ENCODE data around the gene JAKMIP2. TPM values are rescaled to one million over a fixed set of nuclear protein-coding genes. Genes with fewer than 3 reads are reported as not detected.
"Not testable (repeated sequence)": the region's sequence is repeated elsewhere in the genome, so short reads cannot be mapped to it uniquely, and the experiment has no call there.

JAKMIP2 gene
- polyA plus RNA-seq, 3 donors, result 4.5 to 5.0 (median 4.9) TPM

DNA sequence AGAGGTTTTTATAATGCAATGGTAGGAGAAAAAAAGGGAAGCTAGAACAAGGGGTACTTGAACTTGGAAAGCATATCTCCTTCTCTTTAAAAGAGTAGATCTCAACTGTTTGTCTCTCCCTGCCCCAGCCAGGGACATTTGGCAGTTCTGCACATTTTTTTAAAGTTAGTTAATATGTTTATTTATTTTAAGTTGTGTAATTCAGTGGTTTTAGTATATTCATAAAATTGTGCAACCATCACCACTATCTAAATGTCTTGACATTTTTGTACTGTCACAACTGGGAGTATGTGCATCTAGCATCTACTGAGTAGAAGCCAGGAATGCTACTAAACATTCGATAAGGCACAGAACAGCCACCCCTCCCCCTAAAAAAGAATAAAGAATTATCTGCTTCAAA lies 169.2 kb downstream of the JAKMIP2 start:
- no peak for DNase-seq

DNA sequence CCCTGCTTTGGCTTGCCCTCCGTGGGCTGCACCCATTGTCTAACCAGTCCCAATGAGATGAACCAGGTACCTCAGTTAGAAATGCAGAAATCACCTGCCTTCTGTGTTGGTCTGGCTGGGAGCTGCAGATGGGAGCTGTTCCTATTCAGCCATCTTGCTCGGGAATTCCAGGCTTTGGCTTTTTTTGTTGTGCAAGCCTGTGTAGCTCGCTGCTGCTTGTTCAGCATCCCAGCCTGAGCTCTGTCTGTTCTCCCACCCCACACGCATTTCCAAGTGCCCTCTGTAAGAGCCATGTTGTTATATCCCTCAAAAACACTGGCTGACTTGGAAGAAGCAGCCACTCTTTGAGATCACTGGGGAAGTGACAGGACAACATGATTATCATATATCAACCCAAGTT lies 171.0 kb downstream of the JAKMIP2 start:
- DNase-seq, result no peak

DNA sequence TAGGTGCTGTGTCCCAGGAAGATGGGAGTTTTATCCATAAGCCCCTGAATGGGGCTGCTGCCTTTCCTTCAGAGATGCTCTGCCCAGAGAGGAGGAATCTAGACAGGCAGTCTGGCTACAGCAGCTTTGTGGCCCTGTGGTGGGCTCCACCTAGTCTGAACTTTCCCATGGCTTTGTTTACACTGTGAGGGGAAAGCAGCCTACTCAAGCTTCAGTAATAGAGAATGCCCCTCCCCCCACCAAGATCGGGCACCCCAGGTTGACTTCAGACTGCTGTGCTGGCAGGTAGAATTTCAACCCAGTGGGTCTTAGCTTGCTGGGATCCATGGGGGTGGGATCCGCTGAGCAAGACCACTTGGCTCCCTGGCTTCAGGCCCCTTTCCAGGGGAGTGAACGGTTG lies 171.7 kb downstream of the JAKMIP2 start:
- no peak for DNase-seq

DNA sequence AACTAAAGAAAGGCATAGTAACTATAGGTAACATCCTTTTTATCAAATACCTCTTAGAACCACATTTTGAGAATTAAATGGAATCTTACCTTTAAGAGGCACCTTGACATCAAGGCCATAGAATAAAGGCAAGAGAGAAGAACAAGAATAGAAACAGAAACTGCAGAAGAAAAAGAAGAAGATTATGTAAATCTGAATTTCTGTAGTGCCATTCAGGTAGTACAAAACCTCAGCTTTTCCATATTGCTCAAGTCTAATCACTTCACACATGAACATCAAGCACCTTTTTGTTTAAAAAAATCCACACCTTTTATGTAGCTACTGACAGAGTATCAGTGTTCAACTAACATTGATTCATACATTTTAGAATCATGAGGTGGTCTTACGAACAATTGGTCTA lies 180.9 kb downstream of the JAKMIP2 start:
- DNase-seq, result no peak

DNA sequence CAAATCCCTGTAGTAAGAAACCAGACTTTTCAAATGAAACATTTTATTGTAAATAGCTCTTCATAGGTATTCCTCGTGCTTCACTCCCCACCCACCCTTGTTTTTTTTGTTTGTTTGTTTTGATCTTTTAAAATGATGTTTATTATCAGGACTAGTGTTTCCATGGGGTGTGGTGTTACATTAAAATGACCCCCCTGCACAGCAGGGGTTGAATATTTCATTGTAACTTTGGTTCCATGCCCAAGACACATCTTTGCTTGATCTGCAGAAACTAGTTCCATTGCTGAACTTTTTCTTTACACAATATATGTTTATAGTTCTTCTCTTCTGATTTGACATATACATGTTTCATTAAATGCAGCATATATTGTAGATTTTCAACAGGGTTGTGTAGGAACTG lies 191.4 kb downstream of the JAKMIP2 start:
- no peak for DNase-seq

DNA sequence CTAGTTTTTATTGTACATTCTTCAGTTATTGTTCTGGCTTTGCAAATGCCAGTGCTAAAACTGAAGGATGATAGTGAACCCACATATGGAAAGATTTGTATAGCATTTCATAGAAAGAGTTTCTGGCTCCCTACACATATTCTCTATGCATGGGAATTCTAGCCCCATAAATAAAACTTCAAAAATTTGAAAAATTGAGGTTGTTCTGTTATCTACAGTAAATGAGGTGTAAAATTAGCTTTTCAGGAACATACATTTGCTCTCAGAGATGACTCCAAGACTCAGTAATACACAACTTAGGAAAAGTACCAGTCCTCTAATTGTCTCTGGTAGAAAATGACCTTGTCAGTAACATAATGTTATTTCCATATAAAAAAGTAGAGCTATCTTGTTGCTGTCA lies 192.4 kb downstream of the JAKMIP2 start:
- no peak for DNase-seq

DNA sequence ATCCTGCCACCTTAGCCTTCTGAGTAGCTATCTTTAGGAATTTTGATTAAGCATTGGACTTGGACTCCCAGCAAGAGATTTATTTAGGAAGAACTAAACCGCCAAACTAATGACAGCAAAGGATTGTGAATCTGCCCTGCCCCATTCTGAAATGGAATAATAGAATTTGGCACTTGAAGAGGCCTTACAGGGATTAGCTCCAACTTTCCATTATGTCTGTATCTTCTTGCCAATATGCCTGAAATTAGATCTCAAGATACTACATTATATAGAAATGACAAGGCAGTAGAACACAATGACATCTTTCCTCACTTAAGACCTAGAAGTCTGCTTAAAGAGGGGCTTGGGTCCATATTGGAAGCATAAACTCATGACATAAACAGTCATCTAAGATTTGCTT lies 195.7 kb downstream of the JAKMIP2 start:
- DNase-seq, result no peak

DNA sequence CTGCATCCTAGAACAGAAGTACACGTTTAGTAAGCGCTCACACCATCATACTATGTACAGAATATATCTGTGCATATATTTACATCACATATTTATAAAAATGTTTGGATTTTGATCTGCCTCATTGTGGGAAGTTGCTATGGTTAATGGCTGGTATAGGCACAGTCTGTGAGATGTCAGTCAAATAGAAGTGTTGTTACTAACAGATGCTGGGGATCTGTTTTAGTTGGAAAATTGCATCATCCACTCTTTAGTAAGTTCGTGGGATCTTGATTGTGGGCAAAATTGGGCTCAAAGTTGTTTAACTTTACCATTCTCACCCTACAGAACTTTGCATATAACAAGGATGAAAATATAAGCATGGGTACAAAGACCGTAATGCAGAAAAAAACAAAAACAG lies 196.3 kb downstream of the JAKMIP2 start:
- no peak for DNase-seq

DNA sequence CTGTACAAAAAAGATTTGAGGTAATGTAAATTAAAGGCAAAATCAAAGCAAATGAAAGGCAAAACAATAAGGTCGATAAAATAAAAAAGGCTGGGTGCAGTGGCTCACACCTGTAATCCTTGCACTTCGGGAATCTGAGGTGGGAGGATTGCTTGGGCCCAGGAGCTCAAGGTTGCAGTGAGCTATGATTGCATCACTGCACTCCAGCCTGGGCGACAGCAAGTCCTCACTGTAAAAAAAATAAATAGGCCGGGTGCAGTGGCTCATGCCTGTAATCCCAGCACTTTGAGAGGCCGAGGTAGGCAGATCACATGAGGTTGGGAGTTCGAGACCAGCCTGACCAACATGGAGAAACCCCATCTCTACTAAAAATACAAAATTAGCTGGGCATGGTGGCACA lies 200.3 kb downstream of the JAKMIP2 start:
- not testable (repeated sequence) for DNase-seq

DNA sequence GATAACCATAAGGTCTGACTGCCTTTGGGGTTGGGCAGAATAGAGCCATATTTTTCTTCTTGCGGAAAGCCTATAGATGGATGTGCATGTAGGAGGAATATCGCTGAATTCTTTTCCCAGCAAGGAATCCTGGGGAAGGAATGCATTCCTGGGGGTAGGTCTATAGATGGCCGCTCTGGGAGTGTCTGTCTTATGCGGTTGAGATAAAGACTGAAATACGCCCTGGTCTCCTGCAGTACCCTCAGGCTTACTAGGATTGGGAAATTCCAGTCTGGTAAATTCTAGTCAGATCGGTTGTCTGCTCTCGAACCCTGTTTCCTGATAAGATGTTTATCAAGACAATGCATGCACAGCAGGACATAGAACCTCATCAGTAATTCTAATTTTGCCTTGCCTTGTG lies 202.1 kb downstream of the JAKMIP2 start:
- not testable (repeated sequence) for DNase-seq

DNA sequence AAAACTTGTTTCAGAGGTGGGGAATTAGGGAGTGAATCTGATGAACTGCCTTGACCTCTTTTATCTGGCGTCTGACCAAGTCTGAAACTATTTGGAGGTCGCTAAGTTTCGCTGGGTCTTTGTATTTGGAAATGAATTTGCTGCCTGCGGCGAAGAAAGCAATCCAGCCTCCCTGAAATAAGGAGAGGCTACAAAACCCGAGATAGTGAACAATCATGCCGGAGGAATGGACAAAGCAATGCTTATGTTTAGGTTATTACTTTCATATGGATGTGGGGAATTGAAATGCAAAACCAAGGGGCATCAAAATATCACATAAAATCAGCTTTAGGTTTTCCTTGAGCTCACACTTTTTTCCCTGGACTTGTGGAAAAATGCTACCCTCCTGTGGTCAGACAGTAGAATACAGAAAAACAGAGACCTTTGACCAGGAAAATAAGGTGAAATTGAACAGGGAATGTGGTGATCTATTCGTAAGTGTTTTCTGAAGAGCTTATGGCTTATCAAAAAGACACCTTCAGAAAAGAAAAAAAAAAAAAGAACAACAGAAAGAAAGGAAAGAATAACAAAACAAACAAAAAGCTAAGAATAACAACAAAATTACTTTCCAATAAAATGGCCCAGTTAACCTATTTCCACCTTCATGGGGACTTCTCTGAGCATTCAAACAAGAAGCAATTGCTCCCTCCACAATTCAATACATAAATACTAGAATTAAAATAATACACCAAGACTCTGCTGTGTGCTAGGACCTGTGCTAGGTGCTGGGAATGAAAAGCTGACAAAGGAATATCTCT lies 204.1 kb downstream of the JAKMIP2 start:
- DNase-seq, result peak; percentile 43

DNA sequence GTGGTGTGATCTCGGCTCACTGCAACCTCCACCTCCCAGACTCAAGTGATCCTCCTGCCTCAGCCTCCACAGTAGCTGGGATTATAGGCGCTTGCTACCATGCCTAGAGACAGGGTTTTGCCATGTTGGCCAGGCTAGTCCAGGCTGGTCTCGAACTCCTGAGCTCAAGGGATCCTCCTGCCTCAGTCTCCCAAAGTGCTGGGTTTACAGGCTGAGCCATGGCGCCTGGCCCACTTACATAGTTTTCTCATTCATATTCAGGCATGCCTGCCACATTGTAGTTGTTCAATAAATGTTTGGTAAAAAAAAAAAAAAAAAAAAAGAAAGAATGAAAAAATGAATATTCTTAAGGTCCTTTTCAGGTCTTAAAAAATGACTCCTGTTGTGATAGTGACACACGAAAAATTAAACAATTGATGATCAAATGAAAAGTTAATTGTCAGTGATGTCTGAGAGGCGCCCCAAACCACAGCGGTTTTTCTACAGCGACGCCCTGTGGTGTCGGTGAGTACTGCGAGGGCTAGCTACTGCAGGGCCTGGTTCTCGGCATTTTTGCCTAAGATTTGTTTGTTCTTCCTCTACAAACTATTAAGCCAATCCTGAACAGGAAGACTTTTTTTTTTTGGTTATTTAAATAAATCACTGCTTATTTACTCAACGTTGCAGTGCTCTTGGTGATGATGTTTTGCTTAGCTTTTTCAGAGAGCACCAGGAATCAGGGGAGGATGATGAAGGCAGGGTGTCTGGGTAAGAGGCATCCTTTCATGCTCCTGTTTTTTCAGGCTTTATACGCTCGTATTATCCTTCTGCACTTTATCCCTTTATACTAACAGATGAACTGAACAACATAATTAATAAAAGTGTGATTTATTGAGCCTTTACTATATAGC lies 205.6 kb downstream of the JAKMIP2 start:
- DNase-seq, result peak; percentile 23

DNA sequence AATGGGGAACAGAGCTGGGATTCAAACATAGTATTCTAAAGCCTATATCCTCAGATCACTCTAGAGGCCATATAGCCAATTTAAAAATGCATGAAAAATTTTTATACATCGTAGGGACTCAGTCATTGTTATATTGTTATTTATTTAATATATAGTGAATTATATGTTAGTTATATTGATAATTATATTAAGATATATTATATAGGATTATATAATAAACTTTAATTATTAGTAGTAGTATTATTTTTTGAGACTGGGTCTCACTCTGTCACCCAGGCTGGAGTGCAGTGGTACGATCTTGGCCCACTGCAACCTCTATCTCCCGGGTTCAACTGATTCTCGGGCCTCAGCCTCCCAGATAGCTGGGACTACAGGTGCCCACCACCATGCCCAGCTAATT lies 206.9 kb downstream of the JAKMIP2 start:
- DNase-seq, result no peak

DNA sequence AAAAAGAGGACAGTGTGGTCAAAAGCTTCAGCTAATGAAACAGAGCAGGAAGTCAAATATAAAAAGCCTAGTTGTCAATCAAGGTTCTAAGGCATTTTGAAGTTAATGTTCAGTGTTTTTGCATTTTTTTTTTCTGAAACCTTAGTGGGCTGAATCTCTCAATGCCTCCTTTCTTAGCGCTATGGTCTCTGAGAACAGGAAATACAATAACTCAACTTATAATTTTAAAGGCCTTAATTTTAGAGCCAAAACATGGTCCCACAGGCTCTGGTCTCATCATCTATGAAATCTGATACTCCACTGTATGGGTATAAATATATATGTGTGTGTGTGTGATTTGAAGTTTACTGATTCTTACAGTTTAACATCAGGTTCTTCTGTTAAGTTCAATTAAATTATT lies 209.3 kb downstream of the JAKMIP2 start:
- DNase-seq, result no peak

DNA sequence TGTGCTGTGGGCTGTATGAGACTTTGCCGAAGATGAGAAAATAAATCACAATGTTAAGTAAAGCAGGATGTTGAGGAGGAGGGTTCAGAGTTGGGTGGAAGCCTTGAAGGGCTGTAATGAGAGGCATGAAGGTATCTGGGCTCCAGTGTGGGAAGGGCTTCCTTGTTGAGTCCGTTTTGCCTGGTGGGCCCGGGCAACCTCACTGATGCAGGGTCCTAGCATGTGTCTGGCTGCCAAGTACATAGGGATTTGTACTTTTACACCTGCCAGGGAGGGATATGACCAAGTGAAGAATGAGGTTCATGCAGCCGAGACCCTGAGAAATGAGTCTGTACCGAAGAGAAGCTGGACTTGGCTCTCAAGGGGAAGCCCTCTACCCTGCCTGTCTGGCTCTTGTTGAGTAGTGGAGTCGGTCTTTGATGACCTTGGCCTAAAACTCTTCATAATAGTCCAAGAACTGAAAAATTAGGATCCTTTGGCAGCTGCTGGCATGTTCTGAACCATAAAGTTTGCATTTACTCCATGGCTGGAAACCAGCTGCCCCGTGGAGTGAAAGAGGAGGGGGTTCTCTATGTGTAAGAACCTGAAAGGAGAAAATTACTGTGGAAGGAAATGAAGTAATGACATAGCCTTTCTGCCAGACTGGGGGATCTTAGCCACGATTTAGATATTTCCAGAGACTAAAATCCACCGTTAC lies 213.7 kb downstream of the JAKMIP2 start:
- DNase-seq, result no peak

DNA sequence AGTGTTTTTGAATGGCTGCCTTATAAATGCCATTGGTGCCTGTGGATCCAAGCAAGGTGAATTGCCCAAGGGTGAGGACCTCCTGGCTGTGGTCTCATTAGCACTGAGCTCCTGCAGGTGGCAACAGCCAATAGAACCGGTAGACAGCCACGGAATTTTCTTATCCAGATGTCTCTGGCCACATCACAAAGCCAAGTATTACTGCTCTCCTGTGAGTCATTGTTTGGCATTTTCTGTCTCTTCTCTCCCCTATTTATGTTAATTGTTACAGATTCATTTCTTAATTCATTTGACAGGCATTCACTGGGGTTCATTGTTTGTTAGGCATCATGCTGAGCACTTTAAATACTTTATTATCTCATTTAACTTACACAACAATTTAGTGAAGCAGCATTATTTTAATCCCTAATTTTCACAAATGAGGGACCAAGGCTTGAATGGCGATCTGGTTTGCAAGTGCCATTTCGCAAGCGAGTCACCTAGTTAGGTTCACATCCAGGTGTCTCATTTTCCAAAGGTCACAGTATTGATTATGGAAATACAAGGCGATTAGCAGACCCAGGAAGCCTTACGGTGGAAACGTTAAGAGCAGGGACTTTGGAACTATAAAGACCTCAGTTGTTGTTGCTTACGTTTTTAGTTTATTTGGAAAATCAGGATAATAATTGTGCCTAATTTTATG lies 214.5 kb downstream of the JAKMIP2 start:
- no peak for DNase-seq

DNA sequence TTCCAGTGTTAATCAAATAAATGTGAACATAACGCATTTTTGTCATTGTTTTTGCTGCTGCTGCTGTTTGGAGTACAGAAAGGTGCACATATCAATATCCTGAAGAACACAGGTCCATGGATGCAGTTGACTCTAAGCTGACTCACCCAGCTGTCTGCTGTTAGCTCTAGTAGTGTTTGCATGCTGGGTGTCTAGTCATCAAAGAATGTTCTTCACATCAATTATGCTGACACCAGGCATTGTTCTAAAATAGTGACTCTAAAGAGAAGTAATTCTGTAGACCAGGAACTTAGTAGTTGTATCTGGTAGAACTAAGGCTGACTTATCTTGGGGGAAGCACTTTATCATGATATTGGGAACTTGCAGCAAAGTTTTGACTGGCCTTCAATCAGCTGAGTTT lies 217.0 kb downstream of the JAKMIP2 start:
- no peak for DNase-seq

DNA sequence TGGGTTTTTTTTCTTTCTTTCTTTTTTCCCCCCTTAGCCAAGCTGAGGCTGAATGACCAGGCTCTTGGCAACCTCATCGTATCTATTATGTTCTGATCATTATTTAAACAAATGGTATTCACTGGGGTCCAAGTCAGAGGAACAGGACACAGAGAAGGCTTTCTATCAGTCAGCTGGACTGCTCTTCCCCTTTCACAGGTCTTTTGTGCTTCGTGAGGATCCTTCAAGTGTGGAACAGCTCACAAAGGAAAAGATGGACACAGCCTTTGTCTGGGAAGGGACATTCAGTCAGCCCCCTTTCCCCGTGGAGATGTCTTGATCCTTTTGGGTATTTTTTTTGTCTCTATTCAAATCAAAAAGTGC lies 218.4 kb downstream of the JAKMIP2 start:
- DNase-seq, result no peak

DNA sequence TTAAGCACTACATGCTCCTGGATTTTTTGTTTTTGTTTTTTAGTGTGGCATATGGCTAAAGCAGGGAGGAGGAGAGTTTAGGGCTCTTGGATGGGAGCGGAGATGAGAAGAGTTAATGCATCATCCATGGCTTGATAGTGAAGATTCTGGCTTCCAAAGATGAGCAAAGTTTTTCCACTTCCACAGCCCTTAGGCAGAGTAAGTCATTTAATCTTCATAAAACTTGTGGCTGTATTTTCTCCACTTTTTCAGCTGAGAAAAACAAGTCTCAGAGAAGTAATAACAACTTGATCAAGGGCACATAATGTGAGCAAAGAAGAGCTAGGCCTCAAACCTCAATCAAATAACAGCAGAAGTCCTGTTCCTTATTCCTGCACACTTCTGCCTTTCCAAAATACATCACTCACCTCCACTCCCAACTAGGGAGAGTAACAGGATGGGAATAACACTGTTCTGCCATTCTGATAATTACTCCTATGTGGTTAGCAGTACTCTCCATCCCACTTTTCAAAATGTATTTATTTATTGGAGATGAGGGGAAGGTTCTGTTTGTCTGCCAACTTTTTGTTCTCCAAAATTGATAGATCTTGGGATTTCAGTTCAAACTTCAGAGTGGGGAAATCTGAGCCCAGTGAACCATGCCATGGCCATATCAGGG lies 218.9 kb downstream of the JAKMIP2 start:
- DNase-seq, result no peak

DNA sequence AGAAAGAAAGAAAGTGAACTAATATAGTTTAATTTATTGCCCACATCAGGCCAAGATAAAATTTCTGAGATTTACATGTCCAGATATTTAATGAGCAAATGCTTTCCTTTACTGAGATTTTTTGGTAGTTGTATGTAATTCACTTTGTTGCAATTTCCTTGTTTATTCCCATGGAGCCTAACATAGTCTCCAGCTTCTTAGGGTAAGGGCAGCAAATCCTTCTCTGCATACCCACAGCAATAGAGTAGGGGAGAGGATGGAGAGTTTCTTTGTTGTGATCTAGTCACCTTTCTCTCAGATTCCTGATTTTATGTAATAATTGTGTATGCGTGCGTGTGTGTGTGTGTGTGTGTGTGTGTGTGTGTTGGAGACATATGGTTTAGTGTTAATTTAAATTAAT lies 221.1 kb downstream of the JAKMIP2 start:
- DNase-seq, result no peak

DNA sequence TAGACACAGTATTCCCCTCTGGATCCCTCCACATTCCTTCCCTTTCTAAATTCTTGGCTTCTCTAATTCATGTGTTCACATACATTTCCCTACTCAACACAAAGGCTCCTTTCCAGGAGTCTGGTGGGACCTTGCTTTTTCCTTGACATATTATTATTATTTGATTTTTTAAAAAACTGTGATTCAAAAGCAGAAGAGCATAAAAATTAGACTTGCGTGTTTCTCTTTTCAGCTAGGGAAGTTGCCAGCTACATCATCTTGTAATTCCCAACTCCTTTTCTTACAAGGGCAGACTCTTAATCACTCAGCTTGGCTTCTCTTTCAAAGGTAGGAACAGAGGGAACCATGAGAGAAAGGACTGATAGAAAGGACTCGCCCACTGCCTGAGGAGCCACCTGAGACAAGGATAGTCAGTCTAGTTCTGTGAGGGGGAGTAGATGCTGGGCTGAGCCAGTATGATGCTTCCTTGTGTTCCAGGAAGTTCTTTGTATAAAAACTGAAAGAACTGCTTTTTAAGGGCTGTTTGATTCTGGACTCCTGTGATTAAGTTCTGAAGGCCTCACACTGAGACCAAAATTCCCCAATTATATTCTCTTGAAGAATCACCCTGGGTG lies 221.7 kb downstream of the JAKMIP2 start:
- no peak for DNase-seq

All from renal pelvis (tissue), 4 donors.